Osteoblast (primary cell): Measurements from ENCODE around the gene KMT5C. TPM values are rescaled to one million over a fixed set of nuclear protein-coding genes. Genes with fewer than 3 reads are reported as not detected.

Experiments
- DNase-seq: peaks from one replicate; pipeline ENCODE4 v3.0.0; 2011; ENCODE audit warnings: low spot score, mixed read lengths; ENCODE audit not compliant: insufficient read length; ENCODE audit errors: missing footprints
- H2AFZ ChIP-seq: 2 replicates; pipeline ENCODE4 v1.6.0; 2011; ENCODE audit warnings: mild to moderate bottlenecking, low read length
- H3K27ac ChIP-seq: 2 replicates; pipeline ENCODE4 v1.5.1; 2011; ENCODE audit warnings: mild to moderate bottlenecking, low read depth, low read length, moderate library complexity
- H3K27me3 ChIP-seq: 2 replicates; pipeline ENCODE4 v1.6.0; 2012; ENCODE audit warnings: mild to moderate bottlenecking, control low read depth, inconsistent platforms, low read length, moderate library complexity; ENCODE audit not compliant: insufficient read depth
- H3K36me3 ChIP-seq: 2 replicates; pipeline ENCODE4 v1.5.1; 2011; ENCODE audit warnings: mild to moderate bottlenecking, low read length, control low read depth, moderate library complexity; ENCODE audit not compliant: insufficient read depth
- H3K4me1 ChIP-seq: 2 replicates; pipeline ENCODE4 v1.5.1; 2011; ENCODE audit warnings: mild to moderate bottlenecking, low read length, control low read depth, moderate library complexity; ENCODE audit not compliant: insufficient read depth
- H3K4me2 ChIP-seq: 2 replicates; pipeline ENCODE4 v1.6.0; 2011; ENCODE audit warnings: mild to moderate bottlenecking, low read length; ENCODE audit not compliant: insufficient read depth
- H3K4me3 ChIP-seq: fragments of 200-600 bp; sonication (generic); 3 replicates; pipeline ENCODE4 v1.5.1; 2012; ENCODE audit warnings: mild to moderate bottlenecking, low read length, inconsistent platforms; ENCODE audit not compliant: insufficient read depth
- H3K79me2 ChIP-seq: 2 replicates; pipeline ENCODE4 v1.6.0; 2012; ENCODE audit warnings: mild to moderate bottlenecking, low read length, control low read depth, inconsistent platforms; ENCODE audit not compliant: insufficient read depth
- H3K9me3 ChIP-seq: 2 replicates; pipeline ENCODE4 v1.5.1; 2011; ENCODE audit warnings: low read depth, low read length, control low read depth
- H4K20me1 ChIP-seq: 2 replicates; pipeline ENCODE4 v1.6.0; 2012; ENCODE audit warnings: mild to moderate bottlenecking, low read length, control low read depth; ENCODE audit not compliant: insufficient read depth
- total RNA-seq: library from RNA; depleted of rRNA; stranded (reverse); fragments of >200 nt; gene quantifications from 2 replicates; pipeline ENCODE4 v1.2.3, GENCODE V29; 2012
- TF ChIP-seq, protein P1 (sequence below): IDR thresholded peaks from 2 replicates; pipeline ENCODE4 v1.5.1; 2011; ENCODE audit warnings: mild to moderate bottlenecking, low read depth, low read length, moderate library complexity; ENCODE audit errors: extremely low read depth

Gene KMT5C
- total RNA-seq, 1 donor: 10.9 TPM

DNA sequence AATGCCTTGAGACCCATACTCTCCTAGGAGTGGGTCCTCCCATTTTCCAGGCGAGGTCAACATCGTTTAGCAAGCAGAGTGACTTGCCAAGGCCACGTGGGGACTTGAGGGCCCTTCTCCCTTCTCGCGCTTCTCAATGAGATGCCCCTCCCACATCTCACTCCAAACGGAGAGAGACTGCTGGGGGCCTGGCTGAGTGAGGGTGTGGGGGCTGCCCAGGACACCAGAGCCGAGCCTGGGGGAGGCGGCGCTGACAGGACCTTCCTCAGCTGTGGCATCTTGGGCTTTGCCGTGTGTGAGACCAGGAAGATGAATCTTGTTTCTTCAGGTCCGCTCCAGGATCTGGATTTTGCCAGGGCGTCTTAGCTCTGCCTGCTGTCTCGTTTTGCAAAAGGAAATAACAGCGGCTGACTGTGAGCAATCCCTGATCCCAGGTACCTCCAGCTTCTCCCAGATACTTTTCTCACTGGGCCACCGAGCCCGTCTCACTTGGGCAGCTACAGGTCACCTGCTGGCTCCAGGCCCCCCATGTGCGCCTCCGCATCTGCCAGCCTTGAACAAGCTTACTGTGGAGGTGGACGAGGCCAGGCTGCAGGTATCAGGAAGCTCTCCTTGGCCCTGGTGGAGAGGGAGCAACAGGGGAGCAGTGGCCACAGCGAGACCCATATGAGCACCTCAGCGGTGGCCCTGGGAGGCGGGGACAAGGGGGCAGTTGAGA, 8.8 kb downstream of the KMT5C start:
- peaks cover 20% of the 10 kb centered on the region for H3K27me3 ChIP-seq
- H3K27ac ChIP-seq: no peak overlapping the region
- no peaks in the 10 kb centered on the region for H4K20me1 ChIP-seq
- no peak overlapping the region for H3K4me2 ChIP-seq
- peaks cover 3% of the 10 kb centered on the region for H3K4me1 ChIP-seq
- H3K9me3 ChIP-seq: no peaks in the 10 kb centered on the region
- DNase-seq: no peak
- TF ChIP-seq, protein P1, sequence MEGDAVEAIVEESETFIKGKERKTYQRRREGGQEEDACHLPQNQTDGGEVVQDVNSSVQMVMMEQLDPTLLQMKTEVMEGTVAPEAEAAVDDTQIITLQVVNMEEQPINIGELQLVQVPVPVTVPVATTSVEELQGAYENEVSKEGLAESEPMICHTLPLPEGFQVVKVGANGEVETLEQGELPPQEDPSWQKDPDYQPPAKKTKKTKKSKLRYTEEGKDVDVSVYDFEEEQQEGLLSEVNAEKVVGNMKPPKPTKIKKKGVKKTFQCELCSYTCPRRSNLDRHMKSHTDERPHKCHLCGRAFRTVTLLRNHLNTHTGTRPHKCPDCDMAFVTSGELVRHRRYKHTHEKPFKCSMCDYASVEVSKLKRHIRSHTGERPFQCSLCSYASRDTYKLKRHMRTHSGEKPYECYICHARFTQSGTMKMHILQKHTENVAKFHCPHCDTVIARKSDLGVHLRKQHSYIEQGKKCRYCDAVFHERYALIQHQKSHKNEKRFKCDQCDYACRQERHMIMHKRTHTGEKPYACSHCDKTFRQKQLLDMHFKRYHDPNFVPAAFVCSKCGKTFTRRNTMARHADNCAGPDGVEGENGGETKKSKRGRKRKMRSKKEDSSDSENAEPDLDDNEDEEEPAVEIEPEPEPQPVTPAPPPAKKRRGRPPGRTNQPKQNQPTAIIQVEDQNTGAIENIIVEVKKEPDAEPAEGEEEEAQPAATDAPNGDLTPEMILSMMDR: no peak
- peaks cover 4% of the 10 kb centered on the region for H3K36me3 ChIP-seq
- no peak overlapping the region for H2AFZ ChIP-seq
- no peaks in the 10 kb centered on the region for H3K79me2 ChIP-seq
- no peak overlapping the region for H3K4me3 ChIP-seq

DNA sequence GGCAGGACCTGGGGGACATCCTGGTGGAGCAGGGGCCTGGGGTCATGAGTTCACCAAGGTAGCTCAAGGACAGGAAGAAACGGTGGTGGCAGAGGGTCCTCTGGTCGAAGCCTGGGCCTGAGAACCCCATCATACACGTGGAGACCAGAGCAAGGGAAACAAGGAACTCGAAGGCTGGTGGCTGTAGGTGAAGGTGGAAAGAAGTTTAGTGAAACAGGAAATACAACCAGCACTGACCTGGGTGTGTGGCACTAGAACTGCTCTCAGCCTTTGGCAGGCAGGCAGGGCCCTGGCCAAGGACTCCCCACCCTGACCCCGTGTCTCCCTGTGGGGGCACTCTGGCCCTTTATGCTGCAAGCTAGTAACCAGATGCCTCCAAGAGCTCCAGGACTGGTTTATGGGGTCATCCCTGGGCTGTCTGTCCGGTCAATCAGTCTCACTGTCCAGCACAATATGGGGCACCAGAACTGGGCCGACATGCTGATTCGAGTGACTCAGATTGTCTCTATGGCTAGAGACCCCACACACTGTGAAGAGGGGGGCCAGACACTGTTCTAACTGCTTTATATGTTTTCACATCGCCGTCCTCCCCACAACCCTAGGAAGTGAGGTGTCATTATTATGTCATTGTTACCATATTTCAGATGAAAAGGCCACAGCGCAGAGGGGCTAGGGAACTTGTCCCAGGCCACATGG, 11.1 kb downstream of the KMT5C start:
- H3K27me3 ChIP-seq: peaks cover 33% of the 10 kb centered on the region
- no peak overlapping the region for H3K27ac ChIP-seq
- H3K4me2 ChIP-seq: no peak overlapping the region
- H2AFZ ChIP-seq: no peak overlapping the region
- H3K4me1 ChIP-seq: peaks cover 6% of the 10 kb centered on the region
- H4K20me1 ChIP-seq: no peaks in the 10 kb centered on the region
- no peaks in the 10 kb centered on the region for H3K36me3 ChIP-seq
- peak; percentile 85 for DNase-seq
- H3K4me3 ChIP-seq: no peak overlapping the region
- no peaks in the 10 kb centered on the region for H3K79me2 ChIP-seq
- TF ChIP-seq, protein P1: no peak
- H3K9me3 ChIP-seq: no peaks in the 10 kb centered on the region

DNA sequence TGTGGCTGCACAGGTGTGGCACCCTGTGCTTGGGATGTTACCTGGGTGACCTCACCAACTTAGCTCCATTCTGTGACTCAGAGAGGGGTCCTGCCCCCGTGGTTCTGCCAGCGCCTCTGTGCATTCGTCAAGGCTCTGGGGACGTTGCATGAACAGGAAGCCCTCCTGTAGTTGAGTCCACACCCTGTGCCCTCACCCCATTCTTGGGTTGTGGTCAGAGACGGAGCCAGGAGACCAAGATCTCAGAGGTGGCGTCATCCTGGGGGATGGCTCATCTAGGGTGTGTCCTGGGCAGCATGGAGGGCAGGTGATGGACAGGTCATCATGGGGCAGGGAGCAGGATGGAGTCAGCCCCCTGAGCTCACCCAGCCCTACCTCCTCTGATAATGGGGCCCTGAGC, 12.4 kb downstream of the KMT5C start:
- Histone ChIP-seq H3K79me2 (no peaks in the 10 kb centered on the region), H3K4me2 (no peak overlapping the region), H3K36me3 (no peaks in the 10 kb centered on the region), H2AFZ (no peak overlapping the region), H4K20me1 (no peaks in the 10 kb centered on the region), H3K9me3 (no peaks in the 10 kb centered on the region), H3K27ac (no peak overlapping the region), H3K27me3 (peaks cover 43% of the 10 kb centered on the region), H3K4me1 (peaks cover 6% of the 10 kb centered on the region), H3K4me3 (no peak overlapping the region)
- TF ChIP-seq, protein P1: no peak
- peak; percentile 90 for DNase-seq

DNA sequence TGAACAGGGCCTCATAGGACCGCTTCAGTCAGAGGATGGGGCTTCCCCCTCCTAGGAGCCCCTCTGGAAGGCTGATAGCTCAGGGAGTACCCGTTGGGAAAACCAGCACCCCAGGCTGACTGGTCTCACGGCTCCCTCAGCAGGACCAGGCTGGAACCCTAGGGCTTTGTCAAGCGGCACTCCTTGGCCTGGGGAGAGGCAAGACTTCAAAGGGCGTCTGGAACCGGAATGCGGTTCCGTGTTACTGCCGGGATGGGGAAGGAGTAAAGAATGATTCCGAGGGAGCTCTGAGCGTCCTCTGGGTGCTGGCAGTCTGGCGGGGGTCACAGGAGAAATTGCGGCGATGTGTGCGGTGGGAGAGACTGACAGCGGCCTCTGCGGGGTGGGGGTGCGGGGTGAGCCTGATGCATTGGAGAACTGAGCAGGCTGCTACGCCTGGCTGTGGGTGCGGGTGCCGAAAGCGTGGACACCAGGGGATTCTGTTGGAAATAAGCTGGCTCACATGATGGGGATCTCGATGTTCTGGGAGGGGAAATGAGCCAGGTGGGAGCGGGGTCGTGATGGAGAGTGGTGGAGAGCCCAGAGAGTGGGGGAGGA, 13.0 kb downstream of the KMT5C start:
- H3K79me2 ChIP-seq: no peaks in the 10 kb centered on the region
- TF ChIP-seq, protein P1: no peak
- H4K20me1 ChIP-seq: no peaks in the 10 kb centered on the region
- H3K4me2 ChIP-seq: no peak overlapping the region
- no peaks in the 10 kb centered on the region for H3K36me3 ChIP-seq
- H3K27me3 ChIP-seq: peaks cover 47% of the 10 kb centered on the region
- no peaks in the 10 kb centered on the region for H3K9me3 ChIP-seq
- peaks cover 6% of the 10 kb centered on the region for H3K4me1 ChIP-seq
- no peak overlapping the region for H3K4me3 ChIP-seq
- H2AFZ ChIP-seq: no peak overlapping the region
- no peak overlapping the region for H3K27ac ChIP-seq
- DNase-seq: no peak
